GM12872 (cell line): ENCODE measurements around the gene RNF8.

Source experiments
- TF ChIP-seq, protein P1 (sequence below): IDR thresholded peaks from 3 replicates; pipeline ENCODE4 v1.5.1; 2011; ENCODE audit warnings: low read depth, mild to moderate bottlenecking, low read length, moderate library complexity; ENCODE audit not compliant: insufficient read depth

RNF8 gene

DNA sequence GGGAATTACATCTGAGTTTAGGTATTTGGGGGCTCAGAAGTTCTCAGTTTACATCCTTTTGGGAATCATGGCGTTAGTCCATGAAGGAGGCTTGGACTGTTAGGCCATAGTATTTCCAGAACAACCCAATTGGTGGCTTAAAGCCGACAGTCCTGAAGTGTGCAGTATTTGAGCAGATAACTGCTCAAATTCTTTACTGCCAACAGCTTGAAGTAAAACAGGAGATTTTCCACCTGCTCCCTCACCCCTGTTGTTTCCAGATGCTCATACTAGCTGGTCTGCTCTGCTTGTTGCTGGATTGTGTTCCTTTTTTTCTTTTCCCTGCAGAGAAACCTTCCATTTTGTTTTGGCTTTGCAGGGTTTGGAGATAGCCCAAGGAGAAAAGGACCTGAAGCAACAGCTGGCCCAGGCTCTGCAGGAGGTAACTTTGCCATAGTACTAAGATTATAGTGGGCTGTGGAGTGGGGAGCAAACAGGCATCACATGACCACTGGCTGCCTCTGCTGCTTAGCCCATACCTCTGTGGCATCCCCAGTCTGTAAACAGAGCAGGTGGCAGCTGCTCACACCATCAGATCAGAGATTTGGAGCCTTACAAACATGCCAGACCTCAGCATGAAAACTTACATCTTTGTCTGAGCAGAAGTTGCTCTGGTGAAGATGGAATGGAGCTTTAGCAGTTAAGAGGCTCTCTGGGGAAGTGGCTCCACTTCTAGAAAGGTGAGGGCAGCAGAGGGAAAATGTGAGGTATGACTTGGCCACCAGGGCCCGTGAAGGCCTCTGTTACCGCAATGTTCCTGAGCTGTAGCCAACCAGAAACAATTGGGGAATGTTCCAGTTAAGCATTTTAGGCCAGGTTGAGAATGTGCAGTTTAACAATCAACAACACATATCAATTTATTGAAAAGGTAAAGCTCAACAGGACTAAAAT lies 17.6 kb downstream of the RNF8 start:
- TF ChIP-seq, protein P1, sequence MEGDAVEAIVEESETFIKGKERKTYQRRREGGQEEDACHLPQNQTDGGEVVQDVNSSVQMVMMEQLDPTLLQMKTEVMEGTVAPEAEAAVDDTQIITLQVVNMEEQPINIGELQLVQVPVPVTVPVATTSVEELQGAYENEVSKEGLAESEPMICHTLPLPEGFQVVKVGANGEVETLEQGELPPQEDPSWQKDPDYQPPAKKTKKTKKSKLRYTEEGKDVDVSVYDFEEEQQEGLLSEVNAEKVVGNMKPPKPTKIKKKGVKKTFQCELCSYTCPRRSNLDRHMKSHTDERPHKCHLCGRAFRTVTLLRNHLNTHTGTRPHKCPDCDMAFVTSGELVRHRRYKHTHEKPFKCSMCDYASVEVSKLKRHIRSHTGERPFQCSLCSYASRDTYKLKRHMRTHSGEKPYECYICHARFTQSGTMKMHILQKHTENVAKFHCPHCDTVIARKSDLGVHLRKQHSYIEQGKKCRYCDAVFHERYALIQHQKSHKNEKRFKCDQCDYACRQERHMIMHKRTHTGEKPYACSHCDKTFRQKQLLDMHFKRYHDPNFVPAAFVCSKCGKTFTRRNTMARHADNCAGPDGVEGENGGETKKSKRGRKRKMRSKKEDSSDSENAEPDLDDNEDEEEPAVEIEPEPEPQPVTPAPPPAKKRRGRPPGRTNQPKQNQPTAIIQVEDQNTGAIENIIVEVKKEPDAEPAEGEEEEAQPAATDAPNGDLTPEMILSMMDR = no peak

DNA sequence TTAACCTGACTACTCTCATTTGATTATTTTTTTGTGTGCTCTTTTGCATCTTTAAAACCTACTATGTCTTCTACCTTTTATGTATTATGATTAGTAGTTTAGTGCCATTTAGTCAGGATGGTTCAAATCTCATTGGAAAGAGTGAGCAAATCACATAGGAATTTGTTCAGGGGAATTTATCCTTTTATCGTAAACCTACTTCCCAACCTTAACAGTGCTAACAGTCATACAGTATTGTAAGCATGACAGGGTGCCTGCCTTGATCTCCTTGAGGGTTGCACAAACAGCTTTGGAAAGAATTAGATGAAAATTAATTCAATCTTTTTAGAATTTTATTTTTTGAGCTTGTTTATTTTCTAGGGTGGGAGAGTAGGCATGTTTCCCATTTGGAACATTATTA lies 18.3 kb downstream of the RNF8 start:
- TF ChIP-seq, protein P1 = no peak

DNA sequence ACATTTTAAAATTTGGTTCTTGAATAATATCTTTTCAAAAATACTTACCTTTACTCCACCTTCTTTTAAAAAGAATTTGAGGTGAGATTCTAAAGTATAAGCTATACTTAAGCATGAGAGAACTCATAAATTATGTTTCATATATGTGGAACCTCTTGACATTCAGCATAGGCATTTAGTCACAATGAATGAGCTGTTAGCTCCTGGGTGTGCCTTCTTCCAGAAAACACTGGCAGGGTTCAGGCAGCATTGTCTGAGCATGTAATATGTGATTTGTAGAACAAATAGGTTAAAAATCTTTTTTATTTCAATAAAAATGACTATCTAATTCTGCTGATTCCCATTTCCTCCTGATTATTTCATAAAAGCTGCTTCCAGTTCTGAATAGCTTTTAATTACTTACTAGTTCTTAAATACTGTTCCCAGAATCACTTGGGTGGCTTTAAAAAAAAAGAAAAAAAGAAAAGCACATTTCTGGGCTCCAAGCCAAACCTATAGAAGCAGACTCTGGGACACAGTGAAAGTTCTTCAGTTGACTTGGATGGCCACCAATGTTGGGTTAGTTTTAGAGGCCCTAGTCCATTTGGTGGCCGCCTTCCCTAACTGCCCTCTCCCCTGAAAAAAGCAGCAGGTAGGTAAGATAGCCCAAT lies 20.2 kb downstream of the RNF8 start:
- TF ChIP-seq, protein P1 = no peak

DNA sequence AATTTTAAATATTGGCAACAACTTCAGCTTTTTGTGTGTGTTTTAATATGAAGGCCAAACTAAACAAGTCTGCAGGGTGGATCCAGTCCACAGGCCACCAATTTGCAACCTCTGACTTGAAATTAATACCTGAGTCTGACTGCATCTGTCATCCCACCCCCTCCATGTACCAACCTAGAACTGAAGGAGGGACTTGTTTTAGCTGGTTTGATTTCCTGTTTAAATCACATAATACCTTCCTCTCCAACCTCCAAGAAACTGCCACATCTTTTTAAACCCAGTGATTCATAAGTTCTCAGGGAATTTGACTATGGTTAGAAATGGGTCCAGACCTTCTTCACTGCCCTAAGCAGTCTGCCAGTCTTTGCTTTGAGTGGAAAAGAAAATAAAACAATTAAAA lies 21.6 kb downstream of the RNF8 start:
- TF ChIP-seq, protein P1 = no peak

DNA sequence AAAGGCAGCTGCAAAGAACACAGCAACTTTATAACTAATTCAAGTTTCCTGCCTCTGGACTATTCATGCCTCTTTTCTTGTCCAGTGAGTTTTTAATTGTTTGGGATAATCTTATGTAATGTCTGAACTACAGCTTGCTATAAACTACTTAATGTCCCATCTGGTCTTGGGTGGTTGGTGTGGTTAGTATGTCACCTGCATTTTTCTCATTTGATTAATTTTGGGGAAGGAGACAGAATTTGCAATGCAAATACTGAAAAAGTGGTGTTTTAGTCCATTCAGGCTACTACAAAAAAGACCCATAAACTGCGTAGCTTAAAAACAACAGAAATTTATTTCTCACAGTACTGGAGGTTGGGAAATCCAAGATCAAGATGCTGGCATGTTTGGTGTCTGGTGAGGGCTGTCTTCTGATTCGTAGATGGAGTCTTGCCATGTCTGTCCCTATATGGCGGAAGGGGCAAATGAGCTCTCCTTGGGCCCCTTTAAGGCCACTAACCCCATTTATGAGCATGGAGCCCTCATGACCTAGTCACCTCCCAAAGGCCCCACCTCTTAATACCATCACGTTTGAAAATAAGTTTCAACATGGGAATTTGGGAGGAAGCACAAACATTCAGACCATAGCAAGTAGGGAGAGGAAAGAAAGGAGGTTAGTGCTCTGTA lies 22.4 kb downstream of the RNF8 start:
- TF ChIP-seq, protein P1 = no peak

DNA sequence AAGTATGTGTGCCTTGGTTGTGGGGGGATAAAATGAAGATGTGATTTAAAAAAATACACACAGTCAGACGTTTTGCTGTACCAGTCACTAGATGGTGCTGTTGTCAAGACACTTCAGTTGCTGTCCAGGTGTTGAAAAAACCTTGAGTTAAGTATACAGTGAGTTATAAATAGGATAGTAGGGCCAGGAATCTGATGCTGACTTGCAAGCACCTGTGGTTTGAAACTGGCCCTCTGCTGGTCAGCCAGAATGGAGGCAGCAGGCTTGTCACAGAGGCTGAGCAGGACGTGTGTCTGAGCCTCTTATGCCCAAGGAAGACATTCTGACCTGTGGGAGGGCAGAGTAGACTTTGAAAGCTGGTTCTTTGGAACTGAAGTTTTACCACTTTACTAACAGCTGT lies 27.8 kb downstream of the RNF8 start:
- TF ChIP-seq, protein P1 = peak; percentile 75
